NCI-H774 (cell line): Measurements from ENCODE around the gene SPTB.
A peak's percentile ranks its signal among the peaks of the same experiment; 100 is the strongest.

ENCODE experiments used
- DNase-seq: peaks from one replicate; lab custom pipeline; 2025; lab: John Stamatoyannopoulos, UW

SPTB gene

DNA sequence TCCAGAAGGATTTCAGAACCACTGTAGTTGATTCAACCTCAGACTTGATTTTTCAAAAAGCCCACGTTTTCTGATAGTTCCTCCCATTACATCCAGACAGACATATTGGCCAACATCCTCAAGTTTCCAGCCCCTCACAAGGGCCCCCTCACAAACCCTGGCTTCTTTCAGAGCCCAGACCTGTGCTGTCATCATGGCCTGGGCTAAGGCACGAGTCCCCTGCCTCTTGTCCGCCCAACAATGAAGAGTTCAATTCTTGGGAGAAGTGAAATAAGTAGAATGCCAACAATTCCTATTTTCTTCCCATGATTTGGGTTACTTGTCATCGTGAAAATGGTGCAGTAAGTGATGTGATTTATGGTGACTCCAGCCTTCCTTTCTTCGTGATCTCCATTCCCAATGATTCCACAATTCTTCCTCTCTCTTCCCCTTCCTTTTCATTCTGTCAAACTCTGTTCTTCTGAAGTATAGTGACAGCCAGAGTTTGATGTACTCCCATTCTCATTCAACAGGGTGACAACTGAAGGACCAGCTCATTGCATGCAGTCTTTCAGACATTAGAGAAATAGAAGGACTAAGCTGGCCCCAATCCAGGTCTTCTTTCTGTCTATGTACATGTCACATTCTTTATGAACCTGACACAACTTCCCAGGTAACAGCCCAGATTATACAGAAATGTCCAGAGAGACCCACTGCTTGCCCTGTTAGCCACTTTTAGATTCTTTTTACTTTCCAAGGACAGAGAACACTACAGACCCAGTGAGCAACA lies 29.2 kb downstream of the SPTB start:
- DNase-seq = no peak

- DNase-seq = no peak
Observed at GRCh38 chr14:64849940-64850339, 29.8 kb downstream of the SPTB start.

DNA sequence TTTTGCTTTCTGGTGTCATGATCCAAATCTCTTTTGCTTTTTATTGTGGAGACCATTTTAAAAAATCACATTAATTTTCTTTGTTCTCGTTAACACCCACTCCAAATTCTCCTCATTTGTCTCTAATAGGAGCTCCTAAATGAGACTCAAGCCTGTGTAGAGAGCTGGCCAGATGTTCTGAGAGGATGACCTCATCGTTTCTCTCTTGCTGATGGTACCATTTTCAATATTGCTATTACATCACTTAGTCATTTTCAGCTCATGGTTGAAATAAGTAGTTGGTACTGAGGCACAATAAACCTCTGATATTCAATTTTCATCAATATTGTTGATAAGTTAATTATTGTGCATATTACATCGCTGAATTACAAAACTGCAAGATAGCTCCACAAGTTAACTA lies 31.5 kb downstream of the SPTB start:
- DNase-seq = no peak

- DNase-seq = no peak
Observed at GRCh38 chr14:64846319-64846718, 33.4 kb downstream of the SPTB start.

GRCh38 chr14:64845878-64846277 lies 33.8 kb downstream of the SPTB start:
- no peak for DNase-seq

DNA sequence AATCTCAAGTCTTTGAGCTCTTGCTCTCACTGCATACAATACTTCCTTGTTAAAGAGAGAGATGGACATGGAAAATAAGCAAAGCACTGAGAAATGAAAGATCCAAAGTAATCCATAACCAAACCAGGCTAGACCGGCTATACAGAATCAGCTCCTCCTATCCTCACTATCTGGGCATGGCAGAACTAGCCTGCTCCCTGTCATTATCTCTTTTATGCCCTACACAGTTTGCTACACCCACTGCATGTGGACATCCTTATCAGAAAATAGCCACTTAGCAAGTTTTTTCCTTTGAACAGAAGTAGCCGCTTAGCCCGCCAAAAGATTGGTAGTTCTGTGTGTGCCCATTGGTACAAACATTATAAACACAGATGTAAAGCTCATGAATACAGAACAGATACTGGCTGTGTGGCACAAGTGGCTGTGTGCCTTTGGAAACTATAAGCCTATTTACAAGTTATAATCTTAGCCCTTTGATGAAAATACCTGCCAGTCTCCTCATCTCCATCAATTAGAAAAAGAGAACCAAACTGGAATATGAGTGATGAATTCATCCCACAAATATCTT lies 34.7 kb downstream of the SPTB start:
- DNase-seq = no peak

DNA sequence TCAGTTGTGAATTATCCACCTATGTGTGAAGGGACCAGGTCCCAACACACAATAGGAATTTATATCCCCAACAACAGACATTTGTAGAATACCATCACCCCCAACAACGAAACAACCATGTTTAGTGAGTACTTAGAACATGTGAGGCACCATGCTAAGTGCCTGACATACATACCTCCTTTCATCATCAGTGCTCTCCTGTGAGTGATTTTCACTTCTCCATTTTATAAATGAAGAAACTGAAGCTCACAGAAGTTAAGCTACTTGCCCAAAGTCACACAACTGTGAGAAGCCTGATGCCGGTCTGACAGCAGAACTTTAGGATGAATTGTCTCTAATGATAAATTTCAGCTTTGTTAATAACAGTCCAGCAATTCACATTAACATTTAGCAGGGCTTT lies 35.4 kb downstream of the SPTB start:
- no peak for DNase-seq

DNA sequence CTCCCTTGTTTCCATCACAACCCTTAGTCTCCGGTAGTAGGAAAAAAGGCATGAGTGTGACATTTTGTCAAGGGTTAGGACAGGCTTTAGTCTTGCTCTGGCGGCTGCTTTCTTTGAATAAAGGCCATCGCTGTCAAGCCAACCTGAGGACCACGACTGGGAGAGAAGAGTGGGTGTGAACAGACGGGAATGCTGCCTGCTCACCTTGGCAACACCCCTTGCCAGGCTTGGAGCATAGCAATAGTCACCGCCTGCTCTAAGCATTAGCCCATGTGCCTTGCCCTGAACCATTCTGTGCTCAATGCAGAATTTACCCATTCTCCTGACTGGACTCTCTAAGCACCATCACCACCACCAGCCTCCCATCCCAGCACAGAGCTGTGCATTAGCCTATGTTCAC lies 36.2 kb downstream of the SPTB start:
- no peak for DNase-seq

- DNase-seq = no peak
Observed at GRCh38 chr14:64841772-64842750, 37.6 kb downstream of the SPTB start.

DNA sequence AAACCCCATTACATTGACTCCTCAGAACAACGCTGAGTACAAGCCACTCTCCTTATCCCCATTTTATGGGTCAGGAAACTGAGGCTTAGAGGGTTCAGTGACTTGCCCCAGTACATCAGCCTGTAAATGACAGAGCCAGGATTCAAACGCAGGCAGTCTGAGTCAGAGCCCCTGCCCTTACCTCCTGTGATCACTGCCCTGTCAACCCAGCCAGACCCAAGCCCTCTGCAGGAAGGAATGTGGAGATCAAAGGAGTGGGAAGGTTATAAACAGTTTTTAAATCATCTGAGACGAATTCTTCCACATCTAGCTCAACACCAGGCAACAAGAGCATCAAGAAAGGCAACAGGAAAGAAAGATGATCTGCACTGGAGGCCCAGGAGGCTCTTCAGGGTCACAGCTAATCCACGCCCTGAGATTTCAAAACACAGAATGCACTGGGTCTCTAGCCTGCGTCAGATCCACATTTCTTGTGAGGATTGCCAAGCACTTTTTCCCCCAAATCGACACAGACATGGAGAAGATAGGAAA lies 38.5 kb downstream of the SPTB start:
- DNase-seq = no peak

DNA sequence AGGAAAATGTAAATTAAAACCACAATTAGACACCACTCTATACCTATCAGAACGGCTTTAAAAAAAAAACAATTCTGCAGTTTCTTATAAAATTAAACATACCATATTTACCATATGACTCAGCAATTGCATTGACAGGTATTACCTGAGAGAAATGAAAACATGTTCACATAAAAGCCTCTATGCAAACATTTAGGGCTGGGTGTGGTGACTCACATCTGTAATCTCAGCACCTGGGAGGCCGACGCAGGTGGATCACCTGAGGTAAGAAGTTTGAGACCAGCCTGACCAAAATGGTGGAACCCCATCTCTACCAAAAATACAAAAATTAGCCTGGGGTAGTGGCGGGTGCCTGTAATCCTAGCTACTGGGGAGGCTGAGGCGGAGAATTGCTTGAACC lies 41.1 kb downstream of the SPTB start:
- no peak for DNase-seq

- DNase-seq = no peak
Observed at GRCh38 chr14:64835431-64835830, 44.3 kb downstream of the SPTB start.

- no peak for DNase-seq
Observed at GRCh38 chr14:64834965-64835364, 44.7 kb downstream of the SPTB start.

DNA sequence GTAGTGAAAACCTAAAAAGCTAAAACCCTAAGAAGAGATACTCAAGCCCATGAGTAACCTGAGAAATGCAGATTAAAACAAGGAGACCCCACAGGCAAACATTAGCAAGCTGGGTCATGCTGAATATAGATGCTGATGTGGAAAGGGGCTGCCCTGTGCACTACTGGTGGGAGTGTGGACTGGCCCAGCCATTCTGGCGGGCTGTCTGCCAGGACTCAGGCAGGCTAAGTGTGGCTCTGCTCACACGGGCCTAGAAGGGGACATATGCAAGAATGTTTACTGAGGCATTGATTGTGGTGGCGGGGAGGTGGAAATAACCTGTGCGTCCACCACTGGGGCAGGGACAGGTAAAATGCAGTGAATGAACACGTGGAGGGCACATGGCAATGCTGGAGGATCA lies 48.3 kb downstream of the SPTB start:
- DNase-seq = no peak

- DNase-seq = no peak
Observed at GRCh38 chr14:64830961-64831360, 48.7 kb downstream of the SPTB start.

GRCh38 chr14:64828071-64828470 lies 51.6 kb downstream of the SPTB start:
- DNase-seq = no peak

DNA sequence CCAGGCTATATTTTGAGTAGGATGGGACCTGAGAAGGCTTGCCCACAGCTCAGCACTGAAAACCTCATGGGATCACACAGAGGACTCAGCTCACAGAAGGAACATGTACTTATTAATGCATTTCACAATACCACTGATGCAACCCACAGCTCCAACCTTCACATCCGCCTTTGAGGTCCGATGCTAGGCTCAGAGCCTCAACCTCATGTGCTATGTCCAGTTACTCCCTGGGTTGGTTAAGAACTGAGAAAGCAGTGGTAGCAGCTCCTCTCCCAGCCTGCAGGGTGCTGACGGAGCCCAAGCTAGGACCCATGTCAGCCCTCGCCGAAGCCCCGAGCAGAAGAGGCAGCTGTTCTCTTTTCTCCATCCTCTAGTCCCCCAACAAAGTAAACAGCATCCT lies 52.9 kb downstream of the SPTB start:
- no peak for DNase-seq

DNA sequence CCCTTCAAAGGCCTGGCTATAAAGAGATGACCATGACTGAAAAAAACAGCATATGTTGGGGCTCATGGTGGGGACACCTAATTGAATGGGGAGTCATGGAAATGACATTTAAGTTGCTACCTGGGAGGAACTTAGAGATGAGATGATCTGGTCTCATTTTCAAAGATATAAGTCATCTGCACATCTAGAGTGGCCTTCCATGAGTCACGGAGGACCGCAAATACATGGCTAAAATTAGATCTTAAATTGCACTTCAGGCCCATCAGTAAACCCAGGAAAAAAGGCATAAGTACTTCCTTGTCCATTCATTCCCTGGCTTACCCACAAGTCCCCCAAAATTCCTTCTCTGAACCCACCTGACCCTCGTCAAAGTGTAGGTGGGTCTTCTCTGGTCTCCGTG lies 53.4 kb downstream of the SPTB start:
- DNase-seq = no peak

DNA sequence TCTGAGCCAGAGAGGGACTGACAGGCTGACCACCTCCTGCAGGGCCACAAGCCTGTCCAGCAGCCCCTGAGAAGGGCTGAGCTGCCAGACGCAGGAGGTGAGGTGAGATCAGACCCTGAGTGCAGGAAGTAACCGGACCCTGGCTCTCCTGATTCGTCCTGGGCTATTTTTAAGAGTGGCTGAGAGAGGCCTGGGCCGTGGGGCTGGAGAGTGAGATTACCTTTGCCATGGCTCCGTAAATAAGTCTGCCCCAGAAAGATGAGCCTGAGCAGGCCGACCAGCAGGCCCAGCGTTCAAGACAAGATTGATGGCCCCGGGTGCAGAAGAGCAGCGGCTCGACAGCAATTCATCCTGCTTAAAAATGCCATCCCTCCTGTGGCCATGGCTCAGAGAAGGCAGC lies 54.2 kb downstream of the SPTB start:
- no peak for DNase-seq

- DNase-seq = no peak
Observed at GRCh38 chr14:64825006-64825405, 54.7 kb downstream of the SPTB start.

GRCh38 chr14:64824471-64824870 lies 55.2 kb downstream of the SPTB start:
- no peak for DNase-seq

GRCh38 chr14:64823305-64823861 lies 56.3 kb downstream of the SPTB start:
- peak; percentile 28 for DNase-seq
